Right cardiac atrium (tissue), 5 donors: ENCODE data around the gene ZNF862. TPM values are rescaled to one million over a fixed set of nuclear protein-coding genes. Genes with fewer than 3 reads are reported as not detected.

Source experiments
- ATAC-seq, 2 donors: fragments of 200-7000 bp; cut with Tn5 transposase; one replicate each; pipeline versions ENCODE4 v1.8.0 to v1.9.1; 2020; ENCODE audit warnings: moderate library complexity in 2 of 2, mild to moderate bottlenecking in 1 of 2
- DNase-seq, 3 donors: peaks; one replicate each; pipeline ENCODE4 v3.0.0-alpha.2; 2020
- H3K27ac ChIP-seq: one replicate; pipeline ENCODE4 v1.5.1; 2013; ENCODE audit warnings: mild to moderate bottlenecking, low read length, control low read depth, moderate library complexity
- H3K27me3 ChIP-seq: one replicate; pipeline ENCODE4 v1.6.1; 2013; ENCODE audit not compliant: control insufficient read depth, insufficient read depth
- H3K4me1 ChIP-seq: one replicate; pipeline ENCODE4 v1.6.1; 2013; ENCODE audit warnings: low read length; ENCODE audit not compliant: control insufficient read depth, insufficient read depth
- H3K4me3 ChIP-seq: one replicate; pipeline ENCODE4 v1.5.1; 2013; ENCODE audit warnings: low read length, control low read depth
- H3K9me3 ChIP-seq: one replicate; pipeline ENCODE4 v1.6.1; 2013; ENCODE audit warnings: low read length; ENCODE audit not compliant: control insufficient read depth
- WGBS: extraction: QIAGEN DNeasy Blood & Tissue Kit; methylation state at CpG from one replicate; pipeline ENCODE4 v1.1.7; 2013; 5-methylcytosine and 5-hydroxymethylcytosine counted together
- intact Hi-C, 4 donors: fragments of 100-400 bp; cut with DNase I; formaldehyde crosslinking; loops; one replicate each; pipeline versions ENCODE4 v1.11.0 to v1.14.0; 2022 to 2023
- polyA plus RNA-seq: library from polyadenylated mRNA; stranded (reverse); fragments of 200-250 nt; gene quantifications from one replicate; pipeline ENCODE4 v1.2.3, GENCODE V29; 2013
- total RNA-seq, 4 donors: library from RNA; stranded (reverse); fragmentation: NEBNext Ultra II Directional; extraction: Animal tissue kit (Norgen Biotek cat#: 25700); gene quantifications; one replicate each; pipeline ENCODE4 v1.2.1, GENCODE V29; 2021
- donor health status: healthy with polysubstance abuse.
- donor health status: DM: no; HTN: yes; CAD: no.
- donor health status: DM: no; HTN: no; CAD: no.
- donor health status: DM: no; HTN: yes; CAD: no; lungs with severe emphysema.
- donor health status: DM: yes; HTN: yes; CAD: no.

The ZNF862 gene
- total and polyA plus RNA-seq, 5 donors: 7.8 to 15.9 (median 13.5) TPM

- no peaks in the 10 kb centered on the region for H3K4me1 ChIP-seq
- WGBS: 78% methylated on average over 7 of the region's 7 CpGs
- no peak overlapping the region for H3K27ac ChIP-seq
- no peaks in the 10 kb centered on the region for H3K9me3 ChIP-seq
- H3K27me3 ChIP-seq: no peaks in the 10 kb centered on the region
- ATAC-seq: no peak
- intact Hi-C loops: no loop called here
- no peak overlapping the region for H3K4me3 ChIP-seq
- DNase-seq: no peak
These were observed 40.4 kb upstream of the ZNF862 start for GRCh38 chr7:149797771-149798170.

GRCh38 chr7:149799397-149800168 is 38.6 kb upstream of the ZNF862 start:
- no peak overlapping the region for H3K4me3 ChIP-seq
- no peaks in the 10 kb centered on the region for H3K27me3 ChIP-seq
- WGBS: 67% methylated on average over 8 of the region's 8 CpGs
- no peaks in the 10 kb centered on the region for H3K4me1 ChIP-seq
- no peaks in the 10 kb centered on the region for H3K9me3 ChIP-seq
- H3K27ac ChIP-seq: no peak overlapping the region
- ATAC-seq (no peak), DNase-seq (peak in 1 of 3 donors; percentile 40)
- intact Hi-C loops: no loop called here

- Histone ChIP-seq H3K4me1 (no peaks in the 10 kb centered on the region), H3K9me3 (no peaks in the 10 kb centered on the region), H3K27me3 (no peaks in the 10 kb centered on the region), H3K4me3 (no peak overlapping the region), H3K27ac (no peak overlapping the region)
- no peak for ATAC-seq
- DNase-seq: no peak
- 93% methylated on average over 13 of the region's 13 CpGs for WGBS
- intact Hi-C loops: no loop called here
These were observed 38.0 kb upstream of the ZNF862 start for GRCh38 chr7:149800169-149800555.

- 96% methylated on average over 2 of the region's 2 CpGs for WGBS
These were observed 37.1 kb upstream of the ZNF862 start for GRCh38 chr7:149801002-149801566.

GRCh38 chr7:149801816-149802215 is 36.4 kb upstream of the ZNF862 start:
- ATAC-seq (no peak), DNase-seq (no peak)
- no peak overlapping the region for H3K27ac ChIP-seq
- H3K27me3 ChIP-seq: no peaks in the 10 kb centered on the region
- H3K4me3 ChIP-seq: no peak overlapping the region
- intact Hi-C loops: no loop called here
- H3K4me1 ChIP-seq: no peaks in the 10 kb centered on the region
- 94% methylated on average over 16 of the region's 16 CpGs for WGBS
- no peaks in the 10 kb centered on the region for H3K9me3 ChIP-seq

More at GRCh38 chr7:149801002-149801566, 37.1 kb upstream of the ZNF862 start:
- ATAC-seq: no peak
- DNase-seq: no peak
- H3K4me1 ChIP-seq: no peaks in the 10 kb centered on the region
- H3K27ac ChIP-seq: no peak overlapping the region
- intact Hi-C loops: no loop called here
- H3K4me3 ChIP-seq: no peak overlapping the region
- H3K27me3 ChIP-seq: no peaks in the 10 kb centered on the region
- no peaks in the 10 kb centered on the region for H3K9me3 ChIP-seq

GRCh38 chr7:149802966-149803365 is 35.2 kb upstream of the ZNF862 start:
- no peak for ATAC-seq
- Histone ChIP-seq H3K4me1 (no peaks in the 10 kb centered on the region), H3K27me3 (no peaks in the 10 kb centered on the region), H3K27ac (no peak overlapping the region), H3K4me3 (no peak overlapping the region), H3K9me3 (no peaks in the 10 kb centered on the region)
- 90% methylated on average over 12 of the region's 12 CpGs for WGBS
- intact Hi-C loops: no loop called here
- DNase-seq: no peak

GRCh38 chr7:149803551-149804074 is 34.6 kb upstream of the ZNF862 start:
- Histone ChIP-seq H3K4me1 (no peaks in the 10 kb centered on the region), H3K27me3 (no peaks in the 10 kb centered on the region), H3K9me3 (no peaks in the 10 kb centered on the region), H3K27ac (no peak overlapping the region), H3K4me3 (no peak overlapping the region)
- WGBS: 81% methylated on average over 17 of the region's 17 CpGs
- intact Hi-C loops: no loop called here
- no peak for ATAC-seq
- no peak for DNase-seq

- intact Hi-C loops: no loop called here
- no peaks in the 10 kb centered on the region for H3K4me1 ChIP-seq
- H3K4me3 ChIP-seq: no peak overlapping the region
- 75% methylated on average over 9 of the region's 9 CpGs for WGBS
- no peak overlapping the region for H3K27ac ChIP-seq
- no peaks in the 10 kb centered on the region for H3K9me3 ChIP-seq
- DNase-seq: no peak
- no peak for ATAC-seq
- H3K27me3 ChIP-seq: no peaks in the 10 kb centered on the region
These were observed 34.1 kb upstream of the ZNF862 start for GRCh38 chr7:149804106-149804505.

- ATAC-seq: no peak
- WGBS: 73% methylated on average over 16 of the region's 16 CpGs
- Histone ChIP-seq H3K4me1 (no peaks in the 10 kb centered on the region), H3K27me3 (no peaks in the 10 kb centered on the region), H3K4me3 (no peak overlapping the region), H3K9me3 (no peaks in the 10 kb centered on the region), H3K27ac (no peak overlapping the region)
- no peak for DNase-seq
- intact Hi-C loops: no loop called here
These were observed 31.4 kb upstream of the ZNF862 start for GRCh38 chr7:149806726-149807125.

- intact Hi-C loops: no loop called here
- no peaks in the 10 kb centered on the region for H3K4me1 ChIP-seq
- no peaks in the 10 kb centered on the region for H3K9me3 ChIP-seq
- no peak overlapping the region for H3K27ac ChIP-seq
- H3K27me3 ChIP-seq: no peaks in the 10 kb centered on the region
- no peak for DNase-seq
- ATAC-seq: no peak
- no peak overlapping the region for H3K4me3 ChIP-seq
- 87% methylated on average over 10 of the region's 10 CpGs for WGBS
These were observed 29.9 kb upstream of the ZNF862 start for GRCh38 chr7:149808311-149808710.

GRCh38 chr7:149809215-149809614 is 29.0 kb upstream of the ZNF862 start:
- Histone ChIP-seq H3K27ac (no peak overlapping the region), H3K9me3 (no peaks in the 10 kb centered on the region), H3K27me3 (no peaks in the 10 kb centered on the region), H3K4me3 (no peak overlapping the region), H3K4me1 (no peaks in the 10 kb centered on the region)
- ATAC-seq (no peak), DNase-seq (no peak)
- 76% methylated on average over 2 of the region's 2 CpGs for WGBS
- intact Hi-C loops: no loop called here
